H9 (cell line): ENCODE results near the gene CBY1. TPM values are rescaled to one million over a fixed set of nuclear protein-coding genes. Genes with fewer than 3 reads are reported as not detected.
A peak's percentile ranks its signal among the peaks of the same experiment; 100 is the strongest.

ENCODE experiments used
- DNase-seq: peaks from one replicate; pipeline ENCODE4 v3.0.0-alpha.2; 2017
- H2AFZ ChIP-seq: one replicate; pipeline ENCODE4 v1.6.1; 2013; ENCODE audit warnings: mild to moderate bottlenecking, low read length, control low read depth, moderate library complexity
- H2AK5ac ChIP-seq: 2 replicates; pipeline ENCODE4 v1.6.1; 2013; ENCODE audit warnings: low read length, control low read depth, mixed read lengths; ENCODE audit not compliant: insufficient read length
- H2BK120ac ChIP-seq: one replicate; pipeline ENCODE4 v1.6.1; 2013; ENCODE audit warnings: low read depth, mild to moderate bottlenecking, low read length, control low read depth, inconsistent platforms; ENCODE audit not compliant: poor library complexity, severe bottlenecking
- H2BK12ac ChIP-seq: 2 replicates; pipeline ENCODE4 v1.6.1; 2013; ENCODE audit warnings: low read length, control low read depth, mixed read lengths, low read depth; ENCODE audit not compliant: insufficient read length
- H2BK15ac ChIP-seq: 2 replicates; pipeline ENCODE4 v1.6.1; 2013; ENCODE audit warnings: low read depth, low read length, control low read depth
- H2BK20ac ChIP-seq: one replicate; pipeline ENCODE4 v1.6.1; 2013; ENCODE audit warnings: low read depth, mild to moderate bottlenecking, low read length, control low read depth, inconsistent platforms; ENCODE audit not compliant: poor library complexity, severe bottlenecking
- H2BK5ac ChIP-seq: 2 replicates; pipeline ENCODE4 v1.6.1; 2013; ENCODE audit warnings: low read length, control low read depth, mixed read lengths; ENCODE audit not compliant: insufficient read length
- H3K14ac ChIP-seq: 2 replicates; pipeline ENCODE4 v1.6.1; 2013; ENCODE audit warnings: low read length, control low read depth; ENCODE audit not compliant: insufficient read depth
- H3K18ac ChIP-seq: 2 replicates; pipeline ENCODE4 v1.6.1; 2013; ENCODE audit warnings: low read depth, mild to moderate bottlenecking, mixed read lengths, low read length, control low read depth; ENCODE audit not compliant: insufficient read length
- H3K23ac ChIP-seq: 2 replicates; pipeline ENCODE4 v1.6.1; 2013; ENCODE audit warnings: low read length, control low read depth, mixed read lengths, low read depth; ENCODE audit not compliant: insufficient read length
- H3K23me2 ChIP-seq: 2 replicates; pipeline ENCODE4 v1.6.1; 2013; ENCODE audit warnings: low read depth, mild to moderate bottlenecking, mixed read lengths, low read length, control low read depth; ENCODE audit not compliant: insufficient read length, poor library complexity, severe bottlenecking
- H3K27ac ChIP-seq: 2 replicates; pipeline ENCODE4 v1.5.1; 2013; ENCODE audit warnings: low read length, control low read depth, mixed read lengths, low read depth; ENCODE audit not compliant: insufficient read length
- H3K27me3 ChIP-seq: 2 replicates; pipeline ENCODE4 v1.6.1; 2013; ENCODE audit warnings: low read length, control low read depth, inconsistent platforms; ENCODE audit not compliant: insufficient read depth
- H3K4ac ChIP-seq: 2 replicates; pipeline ENCODE4 v1.6.1; 2013; ENCODE audit warnings: low read depth, mild to moderate bottlenecking, control low read depth, inconsistent platforms, low read length, moderate library complexity
- H3K4me1 ChIP-seq: 2 replicates; pipeline ENCODE4 v1.6.1; 2013; ENCODE audit warnings: low read length, control low read depth, inconsistent platforms; ENCODE audit not compliant: insufficient read depth
- H3K4me2 ChIP-seq: 2 replicates; pipeline ENCODE4 v1.6.1; 2013; ENCODE audit warnings: low read length, control low read depth, mixed read lengths; ENCODE audit not compliant: insufficient read length, insufficient read depth
- H3K56ac ChIP-seq: 2 replicates; pipeline ENCODE4 v1.6.1; 2013; ENCODE audit warnings: low read depth, mild to moderate bottlenecking, mixed read lengths, low read length, control low read depth; ENCODE audit not compliant: insufficient read length
- H3K79me1 ChIP-seq: 2 replicates; pipeline ENCODE4 v1.6.1; 2013; ENCODE audit warnings: low read depth, mild to moderate bottlenecking, moderate library complexity, low read length, control low read depth, inconsistent platforms; ENCODE audit not compliant: insufficient read depth, poor library complexity, severe bottlenecking
- H3K79me2 ChIP-seq: 2 replicates; pipeline ENCODE4 v1.6.1; 2013; ENCODE audit warnings: low read length, control low read depth, inconsistent platforms; ENCODE audit not compliant: insufficient read depth
- H3K9ac ChIP-seq: 2 replicates; pipeline ENCODE4 v1.6.1; 2013; ENCODE audit warnings: low read length, control low read depth, mixed read lengths; ENCODE audit not compliant: insufficient read length; ENCODE audit errors: extremely low read depth
- H3K9me3 ChIP-seq: one replicate; pipeline ENCODE4 v1.6.1; 2013; ENCODE audit warnings: low read depth, low read length, inconsistent platforms; ENCODE audit not compliant: control insufficient read depth
- H3T11ph ChIP-seq: one replicate; pipeline ENCODE4 v1.6.1; 2013; ENCODE audit warnings: mild to moderate bottlenecking, low read length, control low read depth, inconsistent platforms
- H4K20me1 ChIP-seq: one replicate; pipeline ENCODE4 v1.6.1; 2013; ENCODE audit not compliant: control insufficient read depth, insufficient read length, insufficient read depth
- H4K5ac ChIP-seq: 2 replicates; pipeline ENCODE4 v1.6.1; 2013; ENCODE audit warnings: low read depth, mild to moderate bottlenecking, mixed read lengths, low read length, control low read depth; ENCODE audit not compliant: insufficient read length
- H4K8ac ChIP-seq: replicated peaks from 2 replicates; pipeline ENCODE4 v1.6.1; 2013; ENCODE audit warnings: low read length, control low read depth, mixed read lengths, low read depth; ENCODE audit not compliant: insufficient read length
- H4K91ac ChIP-seq: 2 replicates; pipeline ENCODE4 v1.6.1; 2013; ENCODE audit warnings: low read depth, mild to moderate bottlenecking, moderate library complexity, mixed read lengths, low read length, control low read depth; ENCODE audit not compliant: insufficient read length
- H3K27ac Mint-ChIP-seq, 3 experiments: 2 replicates in 2 of 3; 3 replicates in 1 of 3; pipeline ENCODE4 v1.8.0; 2020 to 2021; ENCODE audit warnings: mixed read lengths in 3 of 3, mild to moderate bottlenecking in 1 of 3, moderate library complexity in 1 of 3
- H3K27me3 Mint-ChIP-seq: 2 replicates; pipeline ENCODE4 v1.8.0; 2021; ENCODE audit warnings: low read depth, mild to moderate bottlenecking, moderate library complexity, mixed read lengths
- H3K36me3 Mint-ChIP-seq, 3 experiments: 2 replicates in 2 of 3; 3 replicates in 1 of 3; pipeline ENCODE4 v1.8.0; 2020 to 2021; ENCODE audit warnings: low read depth in 3 of 3, mixed read lengths in 3 of 3; ENCODE audit not compliant: insufficient read depth in 1 of 3
- H3K4me1 Mint-ChIP-seq, 2 experiments: 2 replicates each; pipeline ENCODE4 v1.8.0; 2020; ENCODE audit warnings: mixed read lengths in 2 of 2
- H3K4me3 Mint-ChIP-seq, 2 experiments: 2 replicates in 1 of 2; 3 replicates in 1 of 2; pipeline ENCODE4 v1.8.0; 2020 to 2021; ENCODE audit warnings: mild to moderate bottlenecking in 2 of 2, mixed read lengths in 2 of 2, moderate library complexity in 1 of 2
- H3K9me3 Mint-ChIP-seq, 2 experiments: 2 replicates in 1 of 2; 3 replicates in 1 of 2; pipeline ENCODE4 v1.8.0; 2020; ENCODE audit warnings: mild to moderate bottlenecking in 2 of 2, mixed read lengths in 2 of 2, moderate library complexity in 1 of 2
- WGBS: extraction: QIAGEN DNeasy Blood & Tissue Kit; methylation state at CpG from one replicate; pipeline ENCODE4 v1.1.7; 2013; ENCODE audit warnings: missing lambda C conversion rate, low lambda C conversion rate, mixed read lengths; ENCODE audit not compliant: insufficient read length; ENCODE audit errors: extremely low coverage; 5-methylcytosine and 5-hydroxymethylcytosine counted together
- total RNA-seq: library from RNA; stranded (reverse); gene quantifications from 2 replicates; pipeline ENCODE4 v1.2.1, GENCODE V29; 2021
- TF ChIP-seq, protein P1 (sequence below): fragments of 200-600 bp; sonication (generic); conservative IDR thresholded peaks from 3 replicates; pipeline ENCODE4 v1.8.0; 2021; ENCODE audit warnings: antibody characterized with exemption, mild to moderate bottlenecking

Gene CBY1
- total RNA-seq, 1 experiment from 2014 or later, result 26.6 TPM

DNA sequence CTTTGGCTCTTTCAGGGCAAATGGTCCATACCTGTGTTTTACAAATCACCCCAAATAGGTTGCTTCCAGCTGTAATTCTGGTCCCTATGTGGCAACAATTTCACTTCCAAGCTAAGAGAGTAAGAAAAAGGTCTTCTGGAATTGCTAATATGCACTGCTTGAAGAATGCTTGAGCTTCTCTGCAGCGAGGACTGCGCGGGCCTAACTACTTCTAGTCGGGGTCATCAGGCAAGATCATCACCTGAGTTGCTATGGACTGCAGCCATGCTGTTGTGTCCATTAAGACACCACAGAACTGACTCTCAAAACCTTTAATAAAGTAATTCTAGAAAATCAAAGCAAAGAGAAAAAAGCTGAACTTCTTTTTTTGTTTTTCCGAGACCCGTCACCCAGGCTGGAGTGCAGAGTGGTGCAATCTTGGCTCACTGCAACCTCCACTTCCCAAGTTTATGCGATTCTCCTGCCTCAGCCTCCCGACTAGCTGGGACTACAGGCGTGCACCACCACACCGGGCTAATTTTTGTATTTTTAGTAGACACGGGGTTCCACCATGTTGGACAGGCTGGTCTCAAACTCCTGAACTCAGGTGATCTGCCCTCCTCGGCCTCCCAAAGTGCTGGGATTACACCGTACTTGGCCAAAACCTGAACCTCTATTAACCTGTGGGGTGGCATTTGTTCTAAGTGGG is 42.1 kb downstream of the CBY1 start:
- Histone ChIP-seq H4K5ac (no peak overlapping the region), H2BK20ac (no peak overlapping the region), H2BK12ac (no peak overlapping the region), H3K79me2 (peaks cover 9% of the 10 kb centered on the region), H3K9me3 (no peaks in the 10 kb centered on the region), H3K4ac (no peak overlapping the region), H2AK5ac (no peak overlapping the region), H3K14ac (no peak overlapping the region), H3T11ph (no peak overlapping the region), H3K23ac (no peak overlapping the region), H4K20me1 (no peaks in the 10 kb centered on the region), H3K23me2 (peaks cover 10% of the 10 kb centered on the region), H2AFZ (no peak overlapping the region), H2BK120ac (no peak overlapping the region), H4K8ac (no peak overlapping the region), H3K4me1 (peaks cover 5% of the 10 kb centered on the region), H3K56ac (no peak overlapping the region), H3K4me2 (peak overlapping the region; percentile 72), H3K27ac (no peak overlapping the region), H2BK5ac (no peak overlapping the region), H3K9ac (no peak overlapping the region), H3K18ac (no peak overlapping the region), H2BK15ac (no peak overlapping the region), H3K27me3 (no peaks in the 10 kb centered on the region), H3K79me1 (peaks cover 1% of the 10 kb centered on the region), H4K91ac (no peak overlapping the region)
- peak overlapping the region; percentile 93 to 99 for H3K4me3 Mint-ChIP-seq
- H3K27me3 Mint-ChIP-seq, result no peaks in the 10 kb centered on the region; the same call in 1 of the 2 replicates
- H3K9me3 Mint-ChIP-seq, result no peaks in the 10 kb centered on the region
- peaks cover 38 to 45% of the 10 kb centered on the region in 2 experiments for H3K4me1 Mint-ChIP-seq
- WGBS, result no CpG with 5 or more reads among the region's 13 CpGs
- H3K36me3 Mint-ChIP-seq, result peaks cover 7 to 28% (median 13%) of the 10 kb centered on the region in 3 experiments; a peak in 6 of 7 replicates
- TF ChIP-seq, protein P1, sequence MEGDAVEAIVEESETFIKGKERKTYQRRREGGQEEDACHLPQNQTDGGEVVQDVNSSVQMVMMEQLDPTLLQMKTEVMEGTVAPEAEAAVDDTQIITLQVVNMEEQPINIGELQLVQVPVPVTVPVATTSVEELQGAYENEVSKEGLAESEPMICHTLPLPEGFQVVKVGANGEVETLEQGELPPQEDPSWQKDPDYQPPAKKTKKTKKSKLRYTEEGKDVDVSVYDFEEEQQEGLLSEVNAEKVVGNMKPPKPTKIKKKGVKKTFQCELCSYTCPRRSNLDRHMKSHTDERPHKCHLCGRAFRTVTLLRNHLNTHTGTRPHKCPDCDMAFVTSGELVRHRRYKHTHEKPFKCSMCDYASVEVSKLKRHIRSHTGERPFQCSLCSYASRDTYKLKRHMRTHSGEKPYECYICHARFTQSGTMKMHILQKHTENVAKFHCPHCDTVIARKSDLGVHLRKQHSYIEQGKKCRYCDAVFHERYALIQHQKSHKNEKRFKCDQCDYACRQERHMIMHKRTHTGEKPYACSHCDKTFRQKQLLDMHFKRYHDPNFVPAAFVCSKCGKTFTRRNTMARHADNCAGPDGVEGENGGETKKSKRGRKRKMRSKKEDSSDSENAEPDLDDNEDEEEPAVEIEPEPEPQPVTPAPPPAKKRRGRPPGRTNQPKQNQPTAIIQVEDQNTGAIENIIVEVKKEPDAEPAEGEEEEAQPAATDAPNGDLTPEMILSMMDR, result no peak
- H3K27ac Mint-ChIP-seq, result peak overlapping the region in 1 of 3 experiments; percentile 44; a peak in 1 of 7 replicates
- DNase-seq, result no peak
